HepG2 (cell line): ENCODE results near the gene ZMYND8. TPM values are rescaled to one million over a fixed set of nuclear protein-coding genes. Genes with fewer than 3 reads are reported as not detected.
A peak's percentile ranks its signal among the peaks of the same experiment; 100 is the strongest.

Experiments used
- CHD4 ChIP-seq: fragments of 200-600 bp; sonication (generic); IDR thresholded peaks from 2 replicates; pipeline ENCODE4 v1.7.0; 2017; ENCODE audit warnings: mild to moderate bottlenecking, low read length, borderline replicate concordance
- FOXO1 ChIP-seq: sonication (generic); formaldehyde crosslinking; IDR thresholded peaks from 2 replicates; pipeline ENCODE4 v1.4.0; 2020; ENCODE audit warnings: missing genetic modification reagents
- GATAD2A ChIP-seq: IDR thresholded peaks from 2 replicates; pipeline ENCODE4 v1.6.1; 2016
- IRF2 ChIP-seq: IDR thresholded peaks from 2 replicates; pipeline ENCODE4 v1.6.1; 2018; ENCODE audit warnings: missing genetic modification reagents, missing compliant biosample characterization
- MTERF4 ChIP-seq: sonication (generic); formaldehyde crosslinking; IDR thresholded peaks from 2 replicates; pipeline ENCODE4 v1.8.0; 2023; ENCODE audit warnings: mild to moderate bottlenecking, missing genetic modification reagents
- PHF5A ChIP-seq: IDR thresholded peaks from one replicate; pipeline ENCODE4 v1.6.1; 2018; ENCODE audit warnings: low read depth, missing genetic modification reagents; ENCODE audit not compliant: unreplicated experiment
- POLR2A ChIP-seq, 2 experiments: IDR thresholded peaks; 2 replicates each; pipeline ENCODE4 v1.6.1; 2011; ENCODE audit warnings: low read depth in 2 of 2, low read length in 2 of 2, mild to moderate bottlenecking in 1 of 2, moderate library complexity in 1 of 2; ENCODE audit not compliant: insufficient read depth in 1 of 2
- PRPF4 ChIP-seq: fragments of 200-400 bp; formaldehyde crosslinking; IDR thresholded peaks from 2 replicates; pipeline ENCODE4 v1.6.1; 2016; ENCODE audit warnings: low read length, low read depth; ENCODE audit not compliant: poor library complexity, severe bottlenecking
- ZBTB33 ChIP-seq: sonication (generic); formaldehyde crosslinking; IDR thresholded peaks from 2 replicates; pipeline ENCODE4 v1.4.0; 2020; ENCODE audit warnings: missing genetic modification reagents
- ZBTB46 ChIP-seq: sonication (generic); formaldehyde crosslinking; IDR thresholded peaks from 2 replicates; pipeline ENCODE4 v1.4.0; 2020; ENCODE audit warnings: mild to moderate bottlenecking, missing genetic modification reagents, borderline replicate concordance
- ZKSCAN8 ChIP-seq: IDR thresholded peaks from 2 replicates; pipeline ENCODE4 v1.6.1; 2016; ENCODE audit warnings: borderline replicate concordance, missing genetic modification reagents, missing compliant biosample characterization
- ZNF18 ChIP-seq: sonication (generic); formaldehyde crosslinking; IDR thresholded peaks from 2 replicates; pipeline ENCODE4 v1.8.0; 2022; ENCODE audit warnings: mild to moderate bottlenecking, missing genetic modification reagents; ENCODE audit not compliant: insufficient replicate concordance
- ZNF235 ChIP-seq: sonication (generic); formaldehyde crosslinking; IDR thresholded peaks from 2 replicates; pipeline ENCODE4 v1.8.1; 2023; ENCODE audit warnings: mild to moderate bottlenecking, missing genetic modification reagents, borderline replicate concordance
- ZNF280B ChIP-seq: sonication (generic); formaldehyde crosslinking; IDR thresholded peaks from 2 replicates; pipeline ENCODE4 v1.5.0; 2020; ENCODE audit warnings: missing genetic modification reagents, mild to moderate bottlenecking, borderline replicate concordance
- ZNF362 ChIP-seq: sonication (generic); formaldehyde crosslinking; IDR thresholded peaks from 2 replicates; pipeline ENCODE4 v1.4.0; 2020; ENCODE audit warnings: missing genetic modification reagents, mild to moderate bottlenecking, borderline replicate concordance
- ZNF382 ChIP-seq: sonication (generic); formaldehyde crosslinking; IDR thresholded peaks from 2 replicates; pipeline ENCODE4 v1.5.0; 2020; ENCODE audit warnings: missing genetic modification reagents, mild to moderate bottlenecking, borderline replicate concordance
- polyA plus RNA-seq, 8 experiments: library from polyadenylated mRNA; depleted of rRNA in 3 of 8; stranded (reverse) in 7 of 8; unstranded in 1 of 8; fragments of >200 nt; fragmentation: Illumina TruSeq in 4 of 8; extraction: Trizol in 4 of 8; gene quantifications; 2 replicates each; pipeline versions ENCODE4 v1.2.1 to v1.2.3, GENCODE V29; 2011 to 2016; ENCODE audit warnings: low read depth in 4 of 8, missing spikeins in 1 of 8, mixed read lengths in 1 of 8; ENCODE audit not compliant: insufficient read depth in 1 of 8
- total RNA-seq, 5 experiments: library from RNA; depleted of rRNA; stranded (reverse); fragments of >200 nt; fragmentation: Illumina TruSeq; extraction: Trizol; gene quantifications; 2 replicates each; pipeline ENCODE4 v1.2.3, GENCODE V29; 2016; ENCODE audit warnings: low read depth in 1 of 5

ZMYND8 gene
- total and polyA plus RNA-seq, 2 of the 13 experiments (the other 11 are each of a cell fraction or from before 2014, with no cell fraction given): 53.9 to 84.7 TPM

GRCh38 chr20:47233333-47234188, 122.9 kb downstream of the ZMYND8 start (continued):
- TF ChIP-seq ZKSCAN8 (CRISPR knock-in tag) (peak; percentile 92; the same call in 1 of the 2 replicates), IRF2 (CRISPR knock-in tag) (peak; percentile 92), ZNF235 (CRISPR knock-in tag) (no peak), GATAD2A (peak; percentile 93), MTERF4 (CRISPR knock-in tag) (no peak), POLR2A (IDR thresholded peaks at IDR 0.05; ENCODE audit: insufficient read depth in 1 of 2, low read depth in 2 of 2, low read length in 2 of 2) (peak in 1 of 2 experiments; percentile 22; a peak in 1 of 4 replicates), ZBTB33 (CRISPR knock-in tag) (peak; percentile 82), ZBTB46 (CRISPR knock-in tag) (no peak), PRPF4 (no peak), ZNF382 (CRISPR knock-in tag) (no peak), ZNF18 (CRISPR knock-in tag) (no peak), PHF5A (CRISPR knock-in tag) (peak; percentile 90), FOXO1 (peak; percentile 94), ZNF280B (no peak), CHD4 (peak; percentile 93; the same call in 1 of the 2 replicates), ZNF362 (peak; percentile 41; the same call in 1 of the 2 replicates)
